ENCODE measurements around the gene TPCN2. TPM values are rescaled to one million over a fixed set of nuclear protein-coding genes. Genes with fewer than 3 reads are reported as not detected.

TPCN2 gene
- total and polyA plus RNA-seq, 11 donors: 4.1 to 17.6 (median 7.5) TPM

- intact Hi-C loops (cut with DNase I): no loop called here
- Histone ChIP-seq H3K4me1 (peaks cover 5 to 43% (median 31%) of the 10 kb centered on the region in 12 donors), H3K36me3 (no peaks in the 10 kb centered on the region), H3K9me3 (peaks cover 0 to 23% (median 3%) of the 10 kb centered on the region in 12 donors), H3K4me3 (no peak overlapping the region), H3K27me3 (peaks cover 0 to 9% (median 0%) of the 10 kb centered on the region in 9 donors), H3K27ac (peak overlapping the region in 9 of 12 donors; percentile 1 to 84 (median 44))
- 37 to 53% (median 45%) methylated on average over 5 of the region's 5 CpGs for WGBS, 4 donors
- TF ChIP-seq CTCF (IDR thresholded peaks at IDR 0.05): no peak
- no peak for TF ChIP-seq POLR2A (IDR thresholded peaks at IDR 0.05)
- ATAC-seq: peak; percentile 45 to 64 (median 57)
- peak in 2 of 5 donors; percentile 49 to 54 for DNase-seq
Measured at GRCh38 chr11:69161117-69161407, 112.3 kb downstream of the TPCN2 start.

- DNase-seq (no peak), ATAC-seq (no peak)
- Histone ChIP-seq H3K4me1 (peaks cover 7 to 43% (median 27%) of the 10 kb centered on the region in 12 donors), H3K36me3 (no peaks in the 10 kb centered on the region), H3K27ac (no peak overlapping the region), H3K9me3 (peaks cover 0 to 23% (median 3%) of the 10 kb centered on the region in 12 donors), H3K4me3 (no peak overlapping the region), H3K27me3 (peaks cover 0 to 1% (median 0%) of the 10 kb centered on the region in 9 donors)
- intact Hi-C loops (cut with DNase I): no loop called here
- TF ChIP-seq CTCF (IDR thresholded peaks at IDR 0.05): no peak
- no peak for TF ChIP-seq POLR2A (IDR thresholded peaks at IDR 0.05)
Measured at GRCh38 chr11:69162505-69162904, 113.8 kb downstream of the TPCN2 start.

DNA sequence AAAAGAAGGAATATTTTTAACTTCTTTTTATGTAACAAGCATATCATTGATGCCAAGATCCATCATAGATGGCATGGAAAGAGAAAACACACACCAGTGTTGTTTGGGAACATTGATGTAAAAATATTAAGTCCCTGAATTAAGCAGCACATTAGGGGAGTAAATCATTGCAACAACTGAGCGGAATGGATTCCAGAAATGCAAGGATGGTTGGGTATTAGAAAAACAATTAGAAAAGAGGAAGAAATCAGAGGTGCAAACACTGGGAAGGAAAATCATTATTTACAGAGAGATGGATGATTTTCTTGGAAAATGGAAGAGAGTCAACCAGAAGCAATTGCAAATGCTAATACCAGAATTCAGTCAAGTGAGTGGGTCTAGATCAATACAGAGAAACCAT, 115.1 kb downstream of the TPCN2 start:
- WGBS, 4 donors: 95 to 98% (median 96%) methylated on average over 1 of the region's 1 CpG
- ATAC-seq: no peak
- DNase-seq: no peak

GRCh38 chr11:69164824-69165223, 116.1 kb downstream of the TPCN2 start:
- Histone ChIP-seq H3K27ac (no peak overlapping the region), H3K9me3 (peaks cover 0 to 23% (median 3%) of the 10 kb centered on the region in 12 donors), H3K4me3 (no peak overlapping the region), H3K27me3 (no peaks in the 10 kb centered on the region), H3K36me3 (no peaks in the 10 kb centered on the region), H3K4me1 (peaks cover 4 to 34% (median 21%) of the 10 kb centered on the region in 12 donors)
- intact Hi-C loops (cut with DNase I): no loop called here
- 73 to 87% (median 84%) methylated on average over 10 of the region's 10 CpGs for WGBS, 4 donors
- no peak for ATAC-seq
- DNase-seq: no peak
- TF ChIP-seq POLR2A (IDR thresholded peaks at IDR 0.05) (no peak), CTCF (IDR thresholded peaks at IDR 0.05) (no peak)

More for the DNA sequence above, 115.1 kb downstream of the TPCN2 start:
- TF ChIP-seq POLR2A (IDR thresholded peaks at IDR 0.05) (no peak), CTCF (IDR thresholded peaks at IDR 0.05) (no peak)
- Histone ChIP-seq H3K27ac (no peak overlapping the region), H3K4me1 (peaks cover 4 to 34% (median 21%) of the 10 kb centered on the region in 12 donors), H3K27me3 (no peaks in the 10 kb centered on the region), H3K4me3 (no peak overlapping the region), H3K36me3 (no peaks in the 10 kb centered on the region), H3K9me3 (peaks cover 0 to 23% (median 3%) of the 10 kb centered on the region in 12 donors)
- intact Hi-C loops (cut with DNase I): no loop called here

Measured in heart left ventricle (tissue), 16 donors.